RCC 7860 (cell line): ENCODE results near the gene FHOD1.
A peak's percentile ranks its signal among the peaks of the same experiment; 100 is the strongest.

Source experiments
- DNase-seq: peaks from one replicate; pipeline ENCODE4 v3.0.0-alpha.2; 2015; ENCODE audit warnings: low spot score
- FAIRE-seq: peaks from 2 replicates; lab custom pipeline; 2012; peaks lifted over from hg19 to GRCh38; lab: Jason Lieb, UNC

Gene FHOD1

DNA sequence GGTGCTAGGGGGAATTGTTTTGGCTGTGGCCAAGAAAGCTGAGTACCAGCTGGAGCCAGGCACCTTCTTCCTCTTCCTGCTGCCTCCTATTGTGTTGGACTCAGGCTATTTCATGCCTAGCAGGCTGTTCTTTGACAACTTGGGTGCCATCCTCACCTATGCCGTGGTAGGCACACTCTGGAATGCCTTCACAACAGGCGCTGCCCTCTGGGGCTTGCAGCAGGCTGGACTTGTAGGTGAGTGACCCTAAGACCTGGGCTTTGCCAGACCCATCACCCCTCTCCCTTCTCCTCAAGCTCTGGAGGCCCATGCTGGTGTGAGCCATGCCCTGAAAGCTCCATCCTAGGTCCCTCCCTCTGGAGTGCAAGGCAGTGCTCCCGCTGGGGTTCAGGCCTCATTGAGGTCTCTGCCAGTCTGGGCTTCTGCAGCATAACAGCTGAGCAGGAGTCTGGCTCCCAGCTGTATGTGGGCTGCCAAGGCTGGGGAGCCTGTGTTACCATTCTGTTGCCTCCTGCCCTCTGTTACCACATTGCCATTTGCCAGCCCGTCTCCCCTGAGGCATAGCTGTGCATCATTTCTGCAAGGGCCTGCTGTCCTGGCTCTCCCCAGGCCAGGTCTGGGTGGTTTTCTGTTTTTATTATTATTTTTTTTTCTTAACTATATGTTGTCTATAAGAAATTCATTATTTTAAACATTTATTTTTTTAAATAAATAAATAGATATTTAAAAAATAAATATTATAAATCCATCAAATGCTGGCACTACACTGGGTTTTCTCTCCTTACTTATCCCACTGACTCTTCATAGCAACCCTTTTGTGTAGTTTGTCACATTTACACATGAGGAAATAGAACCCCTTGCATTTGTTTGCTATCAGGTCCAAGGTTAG lies 5.6 kb upstream of the FHOD1 start:
- FAIRE-seq (no peak), DNase-seq (no peak)

DNA sequence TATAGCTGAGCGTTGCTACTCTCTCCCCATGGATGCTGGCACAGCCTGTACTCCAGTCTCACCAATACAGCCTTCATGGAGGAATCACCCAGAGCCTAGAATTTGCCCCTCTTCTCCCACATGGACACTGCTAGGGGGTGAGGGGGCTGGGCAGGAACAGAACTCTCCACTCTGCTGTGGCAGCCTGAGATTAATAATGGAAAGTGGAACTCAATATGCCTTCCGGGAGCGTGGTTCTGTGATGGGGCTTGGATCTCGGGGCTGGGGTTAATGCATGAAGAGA lies 2.7 kb upstream of the FHOD1 start:
- DNase-seq (no peak), FAIRE-seq (no peak)

DNA sequence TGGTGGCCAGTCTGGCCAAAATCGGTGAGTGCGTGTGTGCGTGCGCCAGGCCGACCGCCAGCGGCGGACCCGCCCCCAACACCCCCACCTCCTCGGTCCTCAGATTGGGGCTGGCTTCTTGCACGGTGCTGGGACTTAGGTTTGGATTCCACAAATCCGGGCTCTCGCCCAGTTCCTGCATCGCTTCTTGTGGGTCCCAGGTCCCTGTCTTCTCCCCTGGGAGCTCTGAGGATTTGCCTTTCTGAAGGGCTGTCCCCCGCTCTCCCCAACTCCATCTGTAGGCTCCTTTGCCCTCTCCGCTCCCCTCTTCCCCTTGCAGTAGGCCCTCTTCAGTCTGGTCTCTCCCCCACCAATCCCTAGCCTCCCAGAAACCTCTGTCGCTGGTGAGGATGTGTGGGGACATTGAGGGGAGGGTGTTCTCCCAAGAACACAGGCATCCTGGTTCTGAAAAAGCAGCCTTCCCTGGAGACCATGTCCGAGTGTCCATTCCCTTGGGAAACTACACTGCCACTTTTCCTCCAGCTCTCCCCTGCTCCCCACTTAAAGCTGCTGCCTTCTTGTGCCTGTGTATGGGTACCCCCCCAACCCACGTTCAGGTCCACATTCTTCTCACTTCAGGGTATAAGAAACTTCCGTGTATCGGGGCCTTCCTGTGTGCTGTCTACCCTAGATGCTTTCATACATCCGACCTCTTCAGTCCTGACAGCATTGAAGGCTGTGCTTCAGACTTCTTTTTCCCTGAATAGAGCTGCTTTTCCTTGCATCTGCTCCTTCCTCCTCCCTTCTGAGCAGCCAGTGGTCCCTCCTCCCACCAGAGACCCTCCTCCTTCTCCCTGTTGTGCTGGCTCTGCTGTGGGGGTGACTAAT lies 2.1 kb upstream of the FHOD1 start:
- DNase-seq: no peak

DNA sequence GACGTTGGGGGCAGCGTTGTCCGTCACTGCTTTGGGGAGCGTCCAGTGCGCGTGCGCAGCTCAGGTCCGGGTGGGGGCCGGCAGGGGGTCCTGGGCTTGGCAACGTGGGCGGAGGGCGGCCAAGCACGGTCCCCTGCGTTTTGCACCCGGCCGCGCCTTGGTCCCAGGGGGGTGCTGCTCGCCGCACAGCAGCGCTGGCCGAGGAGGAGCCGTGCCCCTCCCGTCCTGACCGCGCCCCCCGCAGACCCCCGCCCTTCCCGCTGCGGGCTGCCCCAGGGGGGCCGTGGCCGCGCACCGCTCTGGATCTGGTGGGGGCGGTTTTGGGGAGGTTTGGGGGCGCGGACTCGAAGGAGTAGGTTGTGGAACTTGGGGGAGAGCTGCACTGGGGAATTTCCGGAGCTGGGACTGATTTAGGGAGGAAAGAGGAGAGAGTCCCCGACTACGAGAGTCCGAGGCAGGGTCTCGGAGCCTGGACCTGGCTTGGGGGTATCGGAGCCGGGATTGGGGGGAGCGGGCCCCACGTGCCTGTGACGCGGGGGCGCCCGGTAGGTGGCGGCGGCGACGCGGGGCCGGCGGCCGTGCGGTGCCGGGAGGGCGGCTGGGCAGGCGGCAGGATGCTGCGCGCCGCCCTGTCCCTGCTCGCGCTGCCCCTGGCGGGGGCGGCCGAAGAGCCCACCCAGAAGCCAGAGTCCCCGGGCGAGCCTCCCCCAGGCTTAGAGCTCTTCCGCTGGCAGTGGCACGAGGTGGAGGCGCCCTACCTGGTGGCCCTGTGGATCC lies 1.3 kb upstream of the FHOD1 start, which contains the start of gene SLC9A5:
SLC9A5 (plus strand) TSS at position 579 of the 777 bp plus-strand sequence; CDS start at position 615, 36 bp downstream.
- FAIRE-seq: no peak
- no peak for DNase-seq

More for the DNA sequence above, 2.1 kb upstream of the FHOD1 start:
- no peak for FAIRE-seq

DNA sequence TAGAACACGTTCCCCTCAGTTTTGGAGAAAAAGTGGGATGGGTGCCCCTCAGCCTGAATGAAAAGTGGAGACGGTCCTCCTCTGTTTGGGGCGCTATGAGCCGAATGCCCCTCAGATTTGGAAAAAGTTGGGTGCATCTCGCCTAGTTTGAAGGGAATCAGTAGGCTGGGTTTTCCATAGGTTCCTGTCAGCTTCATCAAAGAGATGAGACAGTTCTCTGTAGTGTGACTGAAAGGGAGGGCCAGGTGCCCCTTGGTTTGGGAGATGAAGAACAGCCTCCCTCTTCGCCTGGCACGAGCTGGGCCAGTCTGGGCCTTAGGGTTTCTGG lies 756 bp upstream of the FHOD1 start:
- DNase-seq (no peak), FAIRE-seq (no peak)

DNA sequence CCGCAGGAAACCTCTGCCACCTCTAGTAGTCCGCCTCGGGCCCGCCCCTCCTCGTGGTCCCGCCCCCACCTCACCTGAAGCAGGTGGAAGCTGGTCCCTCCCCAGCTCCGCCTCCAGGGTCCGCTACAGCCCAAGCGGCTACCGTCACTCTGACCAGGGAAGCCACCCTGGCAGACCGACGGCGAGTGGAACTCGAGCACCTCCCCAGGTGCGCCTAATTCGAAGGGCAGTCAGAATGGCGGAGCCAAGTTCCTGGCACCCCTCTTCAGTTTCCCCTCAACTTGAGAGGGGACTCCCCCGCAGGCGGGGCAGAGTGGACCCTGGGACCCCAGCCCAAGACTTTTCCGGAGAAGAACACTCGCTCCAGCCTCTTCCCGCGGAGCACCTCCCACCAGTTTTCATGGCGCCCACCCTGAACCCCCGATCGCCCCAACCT lies 507 bp downstream of the FHOD1 start:
- FAIRE-seq (no peak), DNase-seq (peak; percentile 7)

DNA sequence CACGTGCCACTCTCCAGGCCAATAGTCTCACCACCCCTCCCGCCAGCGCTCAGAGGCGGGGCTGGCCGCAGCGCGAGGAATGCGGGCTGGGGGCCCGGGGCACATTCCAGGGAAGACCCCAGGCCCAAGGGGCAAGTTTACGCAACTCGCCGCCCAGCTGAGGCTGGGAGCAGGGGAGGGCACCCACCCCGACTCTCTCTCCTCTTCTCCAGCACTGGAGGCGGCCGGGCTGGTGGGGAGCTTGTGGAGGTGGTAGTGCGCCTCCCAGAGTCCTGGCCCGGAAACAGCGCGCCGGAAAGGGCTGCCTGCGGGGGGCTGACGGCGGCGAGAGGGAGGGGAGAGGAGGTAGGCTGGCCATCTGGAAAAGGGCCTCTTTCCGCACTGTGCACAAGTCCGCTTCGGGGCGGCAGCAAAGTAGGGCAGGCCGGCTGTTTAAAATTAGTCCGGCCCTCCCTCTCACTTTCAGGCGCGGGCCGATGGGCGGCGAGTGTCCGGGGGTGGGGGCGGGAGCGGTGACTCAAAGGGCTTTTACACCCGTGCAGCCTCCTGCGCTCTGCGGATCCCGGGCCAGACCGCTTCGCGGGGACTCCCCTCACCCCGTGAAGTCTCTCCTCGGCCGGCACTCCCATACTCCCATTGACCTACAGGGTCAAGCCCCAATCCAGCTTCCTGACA lies 1.1 kb downstream of the FHOD1 start:
- FAIRE-seq (no peak), DNase-seq (peak; percentile 61)

DNA sequence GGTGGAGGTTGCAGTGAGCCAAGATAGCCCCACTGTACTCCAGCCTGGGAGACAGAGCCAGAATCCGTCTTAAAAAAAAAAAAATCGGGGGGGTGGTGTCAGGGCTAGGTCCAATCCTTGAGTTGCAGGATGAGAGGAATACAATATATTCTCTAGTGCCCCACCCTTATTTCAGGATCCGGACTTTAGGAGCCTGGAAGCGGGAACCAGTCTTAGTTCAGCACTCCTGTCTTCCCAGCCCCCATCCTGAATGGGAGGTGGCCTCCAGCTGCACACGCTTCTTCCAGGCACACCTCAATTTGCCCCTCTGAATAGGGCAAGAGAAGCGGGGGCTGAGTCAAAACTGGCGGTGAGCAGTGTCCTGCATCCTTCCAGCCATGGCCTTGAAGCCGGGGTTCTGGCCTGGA lies 1.6 kb downstream of the FHOD1 start:
- FAIRE-seq: no peak
- DNase-seq: no peak

DNA sequence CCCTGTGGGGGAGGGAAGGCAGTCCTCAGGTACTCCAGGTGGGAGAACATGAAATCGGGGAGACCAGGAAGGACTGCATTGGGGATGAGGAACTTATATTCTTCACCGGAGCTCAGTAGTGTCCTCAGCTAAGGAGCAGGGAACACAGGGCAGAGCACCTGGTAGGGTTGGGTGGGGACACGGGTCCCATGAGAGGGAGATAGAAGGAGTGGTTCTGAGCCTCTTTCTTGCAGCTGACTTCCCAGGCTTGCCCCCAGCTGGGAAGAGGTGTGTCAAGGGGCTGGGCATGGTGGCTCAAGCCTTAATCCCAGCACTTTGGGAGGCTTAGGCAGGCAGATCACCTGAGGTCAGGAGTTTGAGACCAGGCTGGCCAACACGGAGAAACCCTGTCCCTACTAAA lies 2.1 kb downstream of the FHOD1 start:
- FAIRE-seq: no peak
- no peak for DNase-seq

DNA sequence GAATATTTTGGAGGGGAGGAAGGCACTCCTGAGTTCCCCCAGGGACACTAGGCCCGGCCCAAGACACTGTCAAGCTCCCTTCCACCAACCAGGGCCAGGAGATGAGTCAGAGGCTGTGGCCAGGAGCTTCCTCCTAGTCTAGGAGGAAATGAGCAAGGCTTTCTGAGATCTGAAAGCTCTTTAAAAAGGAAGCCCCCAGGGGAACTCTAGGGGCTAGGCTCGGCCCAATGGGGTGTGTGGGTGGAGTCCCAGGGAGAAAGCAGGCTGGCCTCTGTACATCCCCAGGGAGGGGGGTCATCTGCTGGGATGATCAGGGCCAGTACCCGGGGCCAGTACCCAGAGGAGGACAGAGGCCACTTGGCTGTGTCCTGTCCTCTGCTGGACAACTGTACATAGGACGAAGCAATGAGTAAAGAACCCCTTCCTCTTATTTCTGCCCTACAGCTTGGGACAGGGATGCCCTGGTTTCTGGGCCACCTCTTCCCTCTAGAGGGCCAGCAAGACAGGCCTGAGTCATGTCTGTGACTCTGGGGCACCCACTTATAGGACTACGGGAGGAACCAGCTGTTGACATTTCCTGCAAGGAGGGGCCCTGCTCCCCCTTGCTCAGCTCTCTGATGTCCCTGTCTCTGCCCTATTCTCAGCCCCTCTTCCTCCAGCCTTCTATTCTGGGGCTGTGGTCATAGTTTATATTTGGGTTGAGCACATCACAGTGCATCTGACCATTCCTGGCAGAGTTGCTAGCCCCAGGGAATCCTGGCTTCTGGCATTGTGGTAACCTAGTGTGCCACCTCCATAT lies 2.7 kb downstream of the FHOD1 start:
- DNase-seq: peak; percentile 78

DNA sequence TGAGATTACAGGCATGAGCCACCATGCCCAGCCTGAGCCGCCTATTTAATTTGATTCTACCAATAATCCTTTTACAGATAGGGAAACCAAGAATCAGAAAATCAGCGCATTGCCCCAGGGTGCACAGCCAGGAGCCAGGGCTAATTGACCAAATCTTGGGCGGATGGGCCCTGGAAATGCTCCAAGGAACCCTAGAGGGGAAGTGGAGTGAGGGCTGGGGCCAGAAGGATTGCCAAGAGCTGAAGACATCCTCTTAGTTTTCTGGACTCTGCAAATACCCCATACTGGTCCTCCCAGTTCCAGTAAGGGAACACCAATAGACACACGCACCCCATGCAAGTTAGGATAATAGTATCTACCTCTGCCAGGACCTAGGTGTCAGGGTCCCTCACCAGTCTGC lies 3.8 kb downstream of the FHOD1 start:
- no peak for FAIRE-seq
- DNase-seq: no peak

More for the DNA sequence above, 2.7 kb downstream of the FHOD1 start:
- FAIRE-seq: peak; percentile 65

DNA sequence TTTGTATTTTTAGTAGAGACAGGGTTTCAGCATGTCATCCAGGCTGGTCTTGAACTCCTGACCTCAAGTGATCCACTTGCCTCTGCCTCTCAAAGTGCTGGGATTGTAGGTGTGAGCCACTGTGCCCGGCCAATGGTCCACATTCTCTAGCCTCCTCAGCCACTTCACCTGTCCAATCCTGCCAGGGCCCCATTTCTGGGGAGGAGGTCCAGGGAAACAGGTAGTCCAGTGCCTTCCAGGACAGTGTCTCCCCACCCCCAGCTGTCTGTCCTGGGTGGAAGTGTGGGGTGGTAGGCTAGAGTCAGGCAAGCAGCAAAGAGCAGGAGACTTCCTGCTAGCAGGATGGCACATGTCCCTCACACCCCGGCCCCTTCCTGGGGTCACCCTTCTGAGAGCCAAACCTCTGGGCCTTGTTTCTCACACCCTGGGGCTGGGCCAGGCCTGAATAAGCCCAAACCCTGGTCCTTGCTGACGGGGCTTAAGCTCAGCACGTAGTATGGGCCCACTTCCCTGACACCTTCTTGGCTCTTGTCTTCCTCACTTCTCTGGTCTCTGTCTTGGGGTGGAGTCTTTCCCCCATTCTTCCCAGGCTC lies 5.0 kb downstream of the FHOD1 start:
- DNase-seq (no peak), FAIRE-seq (no peak)

DNA sequence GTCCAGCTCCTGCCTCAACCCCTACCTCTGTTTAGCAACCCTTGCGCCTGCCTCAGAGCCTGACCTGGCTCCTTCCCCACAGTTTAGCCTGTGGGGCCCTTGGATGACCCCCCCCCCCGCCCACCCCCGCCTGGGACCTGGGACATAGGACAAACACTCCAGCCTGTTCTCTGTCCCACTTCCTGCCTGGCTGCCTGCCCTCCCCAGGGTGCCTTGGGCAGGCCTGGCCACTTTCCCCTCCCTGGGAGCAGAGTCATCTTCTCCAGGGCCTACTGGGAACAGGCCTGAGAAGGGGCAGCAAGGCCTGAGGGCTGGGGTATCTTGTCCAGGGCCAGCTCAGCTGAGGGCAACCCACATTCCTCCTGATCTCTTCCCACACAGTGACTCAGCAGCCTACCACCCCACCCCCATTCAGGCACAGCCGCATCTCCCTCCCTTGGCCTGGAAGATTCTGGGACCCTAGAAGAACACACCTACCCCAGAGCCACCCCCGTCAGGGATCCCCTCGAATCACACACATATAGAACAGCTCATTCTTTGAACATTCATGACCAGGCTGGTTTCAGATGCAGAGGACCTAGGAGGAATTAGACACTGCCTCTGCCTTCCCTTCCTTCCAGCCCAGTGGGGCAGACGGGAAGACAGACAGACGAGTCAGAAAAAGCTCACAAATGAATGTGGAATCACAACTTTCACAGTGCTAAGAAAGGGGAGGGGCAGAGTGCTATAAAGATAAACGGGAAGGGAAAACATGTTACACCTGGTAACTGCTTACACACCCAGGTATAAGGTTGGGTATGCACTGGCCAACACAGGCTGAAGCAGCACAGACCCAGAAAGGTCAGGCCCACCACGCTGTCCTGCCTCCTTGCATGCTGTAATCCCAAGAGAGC lies 6.0 kb downstream of the FHOD1 start:
- peak; percentile 96 for DNase-seq
- FAIRE-seq: peak; percentile 66

DNA sequence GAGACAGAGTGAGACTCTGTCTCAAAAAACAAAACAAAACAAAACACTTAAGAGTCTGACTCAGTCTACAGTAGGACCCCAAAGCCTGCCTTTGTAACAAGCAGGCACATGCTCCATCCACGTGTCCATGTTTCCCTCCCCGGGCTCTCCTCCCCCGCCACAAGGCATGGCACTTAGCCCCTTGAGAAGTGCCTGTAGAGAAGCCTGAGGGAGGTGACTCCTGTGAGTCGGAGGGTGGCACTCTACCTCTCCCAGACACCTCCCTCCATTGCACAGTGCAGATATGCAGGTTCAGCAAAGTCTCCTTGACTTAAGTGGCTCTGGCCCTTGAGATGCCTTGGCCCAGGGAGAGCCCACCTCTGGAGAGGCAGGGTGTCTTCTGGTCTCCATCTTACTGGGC lies 6.8 kb downstream of the FHOD1 start:
- FAIRE-seq: no peak
- peak; percentile 65 for DNase-seq

DNA sequence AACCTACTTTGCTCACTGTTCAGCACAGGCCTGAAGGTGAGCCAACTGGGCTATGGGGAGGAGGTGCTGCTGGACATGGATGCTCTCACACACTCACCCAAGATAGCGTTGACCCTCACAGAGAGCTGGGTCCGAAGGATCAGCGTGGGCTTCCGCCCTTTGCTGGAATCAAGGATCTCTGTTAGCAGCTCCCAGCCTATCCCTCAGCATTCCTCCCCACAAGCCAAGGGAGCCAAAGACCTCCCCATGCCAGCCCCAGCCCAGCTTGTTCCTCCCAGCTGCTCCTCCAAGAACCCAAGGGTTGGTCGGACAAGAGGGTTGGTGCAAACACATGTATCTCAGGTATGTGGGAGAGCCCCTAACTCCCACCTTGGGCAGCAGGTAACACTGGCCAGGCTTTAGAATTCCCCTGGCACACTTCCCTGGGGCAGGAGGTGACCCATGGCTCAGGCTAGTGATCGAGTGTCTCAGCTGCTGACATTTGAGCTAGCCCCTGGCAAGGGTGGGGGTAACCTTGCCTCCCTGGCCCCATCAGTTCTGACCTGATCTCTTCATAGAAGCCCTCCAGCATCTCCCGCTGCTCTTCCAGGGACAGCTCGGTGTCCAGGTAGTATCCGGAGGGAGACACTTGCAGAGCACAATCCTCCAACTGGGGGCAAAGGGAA lies 8.3 kb downstream of the FHOD1 start:
- DNase-seq: no peak

DNA sequence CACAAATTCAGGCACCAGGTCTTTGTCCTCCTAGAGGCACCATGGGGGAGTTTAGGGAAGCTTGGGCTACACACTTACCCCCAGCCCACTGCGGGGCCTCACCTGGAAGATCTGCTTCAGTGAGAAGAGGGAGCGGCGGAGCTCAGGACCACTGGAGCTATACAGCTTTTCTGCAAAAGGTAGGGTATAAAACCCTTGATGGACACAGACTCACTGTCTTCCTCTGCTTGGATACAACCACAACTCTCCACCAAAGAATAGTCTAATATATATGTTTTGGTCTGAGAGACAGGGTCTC lies 9.1 kb downstream of the FHOD1 start:
- FAIRE-seq (no peak), DNase-seq (no peak)

More for the DNA sequence above, 8.3 kb downstream of the FHOD1 start:
- no peak for FAIRE-seq

DNA sequence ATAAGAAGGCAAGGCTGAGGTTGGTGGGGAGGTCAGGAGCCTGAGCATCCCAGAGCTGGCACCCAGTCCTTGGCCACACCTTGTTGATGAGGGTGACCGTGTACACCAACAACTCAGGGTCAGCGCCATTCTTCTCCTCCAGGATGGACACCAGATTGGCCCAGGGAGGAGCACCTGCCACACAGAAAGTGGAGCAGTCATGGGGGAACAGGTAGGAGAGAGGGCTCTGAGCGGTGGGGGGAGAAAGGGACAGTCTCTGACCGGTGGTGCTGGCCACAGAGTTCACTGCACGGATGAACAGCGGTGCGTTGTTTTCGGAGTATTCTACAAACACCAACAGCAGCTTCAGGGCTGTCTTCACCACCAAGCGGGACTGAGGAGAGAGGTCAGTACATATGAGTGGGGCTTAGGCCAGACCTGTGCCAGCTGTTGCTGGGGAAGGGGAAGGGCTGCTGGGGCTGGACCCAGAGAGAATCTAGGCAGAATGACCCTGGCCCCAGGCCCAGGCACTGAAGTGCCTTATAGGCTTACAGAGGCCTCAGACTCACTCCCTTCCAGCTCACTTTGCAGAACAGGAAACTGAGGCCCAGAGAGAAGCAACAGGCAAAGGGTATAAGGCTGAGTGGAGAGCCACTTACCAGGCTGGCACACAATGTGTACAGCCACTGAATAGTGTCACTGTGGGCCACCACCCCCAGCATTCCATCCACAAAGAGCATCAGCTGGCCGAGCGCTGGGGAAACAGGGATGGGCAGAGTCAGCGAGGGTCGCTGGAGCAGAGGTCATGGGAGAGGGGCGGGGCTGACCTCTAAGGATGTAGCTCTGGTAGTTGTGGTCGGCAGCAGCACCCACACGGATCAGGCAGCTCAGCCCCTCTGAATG lies 9.6 kb downstream of the FHOD1 start:
- DNase-seq (no peak), FAIRE-seq (no peak)
